HCT116 (cell line): ENCODE measurements around the gene KIF26A. TPM values are rescaled to one million over a fixed set of nuclear protein-coding genes. Genes with fewer than 3 reads are reported as not detected.
A peak's percentile ranks its signal among the peaks of the same experiment; 100 is the strongest.

Source experiments
- ATAC-seq: fragments of 200-7000 bp; cut with Tn5 transposase; 2 replicates; pipeline ENCODE4 v1.9.1; 2020; ENCODE audit warnings: mild to moderate bottlenecking, moderate library complexity
- BruUV-seq: library from RNA; stranded (reverse); fragments of 400-500 nt; replicated peaks from 2 replicates; lab custom pipeline; 2021; lab: Mats Ljungman, UMichigan
- CTCF ChIA-PET: fragments of 300-600 bp; sonication (Branson Sonifier 250); formaldehyde crosslinking; loops from one replicate; lab custom pipeline; 2021; ENCODE audit warnings: antibody characterized with exemption; lab: Charles Lee
- POLR2A ChIA-PET: fragments of 300-600, 350-600 bp; sonication (Branson Sonifier 250); formaldehyde crosslinking; loops from one replicate; lab custom pipeline; 2021; ENCODE audit warnings: antibody characterized with exemption; lab: Charles Lee
- RAD21 ChIA-PET, 2 experiments: fragments of 300-600 bp; sonication (Branson Sonifier 250); formaldehyde crosslinking; loops; one replicate each; lab custom pipeline; 2023; ENCODE audit warnings: low total read pairs in 2 of 2; ENCODE audit not compliant: uncharacterized antibody in 2 of 2, unreplicated experiment in 2 of 2, low non-redundant PET in 1 of 2; lab: Charles Lee
- DNase-seq: peaks from one replicate; pipeline ENCODE4 v3.0.0-alpha.2; 2010; ENCODE audit warnings: low read depth, low spot score
- H2AFZ ChIP-seq: fragments of 200-600 bp; shearing (Covaris generic), sonication (generic); 2 replicates; pipeline ENCODE4 v1.6.1; 2017; ENCODE audit warnings: low read depth, mixed run types, mixed read lengths, antibody characterized with exemption, low read length; ENCODE audit not compliant: poor library complexity, severe bottlenecking
- H3K27ac ChIP-seq: 2 replicates; pipeline ENCODE4 v1.5.1; 2012; ENCODE audit warnings: low read depth, low read length
- H3K27me3 ChIP-seq: fragments of 200-600 bp; sonication (generic); 2 replicates; pipeline ENCODE4 v1.6.1; 2016; ENCODE audit warnings: mixed run types, low read length, mixed read lengths; ENCODE audit not compliant: insufficient read depth
- H3K36me3 ChIP-seq, 2 experiments: fragments of 200-500 bp in 1 of 2; fragments of 200-600 bp in 1 of 2; sonication (Bioruptor generic) in 1 of 2; sonication (generic) in 1 of 2; 2 replicates each; pipeline versions ENCODE4 v1.5.1 to v1.6.1; 2014 to 2016; ENCODE audit warnings: low read length in 2 of 2, inconsistent platforms in 1 of 2, mixed read lengths in 1 of 2, mixed run types in 1 of 2; ENCODE audit not compliant: insufficient read depth in 2 of 2, control insufficient read depth in 1 of 2
- H3K4me1 ChIP-seq, 2 experiments: fragments of 200-600 bp in 1 of 2; sonication (generic) in 1 of 2; 2 replicates each; pipeline versions ENCODE4 v1.5.1 to v1.6.1; 2012 to 2017; ENCODE audit warnings: low read length in 2 of 2, inconsistent platforms in 1 of 2, mild to moderate bottlenecking in 1 of 2, mixed read lengths in 1 of 2, mixed run types in 1 of 2, moderate library complexity in 1 of 2; ENCODE audit not compliant: insufficient read depth in 2 of 2, control insufficient read depth in 1 of 2
- H3K4me2 ChIP-seq: fragments of 200-600 bp; sonication (generic); 2 replicates; pipeline ENCODE4 v1.6.1; 2017; ENCODE audit warnings: mixed run types, low read length, mixed read lengths
- H3K4me3 ChIP-seq, 2 experiments: fragments of 200-600 bp in 1 of 2; sonication (generic) in 1 of 2; replicated peaks in 1 of 2; 2 replicates each; pipeline ENCODE4 v1.5.1; 2011 to 2016; ENCODE audit warnings: low read length in 2 of 2, control low read depth in 1 of 2, low read depth in 1 of 2, mild to moderate bottlenecking in 1 of 2, mixed read lengths in 1 of 2, mixed run types in 1 of 2
- H3K79me2 ChIP-seq: fragments of 200-600 bp; sonication (generic); 2 replicates; pipeline ENCODE4 v1.6.1; 2017; ENCODE audit warnings: mild to moderate bottlenecking, mixed run types, low read length, moderate library complexity, mixed read lengths; ENCODE audit not compliant: insufficient read depth
- H3K9ac ChIP-seq: fragments of 200-600 bp; sonication (generic); 2 replicates; pipeline ENCODE4 v1.6.1; 2016; ENCODE audit warnings: low read length, mixed read lengths
- H3K9me2 ChIP-seq: fragments of 200-600 bp; sonication (generic), shearing (Covaris generic); 2 replicates; pipeline ENCODE4 v1.6.1; 2017; ENCODE audit warnings: mixed run types, mild to moderate bottlenecking, moderate library complexity; ENCODE audit not compliant: insufficient read depth
- H3K9me3 ChIP-seq, 2 experiments: fragments of 200-500 bp in 1 of 2; fragments of 200-600 bp in 1 of 2; sonication (Bioruptor generic) in 1 of 2; sonication (generic) in 1 of 2; 2 replicates each; pipeline ENCODE4 v1.6.1; 2014 to 2017; ENCODE audit warnings: low read length in 2 of 2, mixed read lengths in 2 of 2, inconsistent platforms in 1 of 2, low read depth in 1 of 2, mild to moderate bottlenecking in 1 of 2, mixed run types in 1 of 2, moderate library complexity in 1 of 2; ENCODE audit not compliant: control insufficient read depth in 1 of 2, insufficient read depth in 1 of 2
- H4K20me1 ChIP-seq: fragments of 200-600 bp; sonication (generic), shearing (Covaris generic); 2 replicates; pipeline ENCODE4 v1.6.1; 2017; ENCODE audit warnings: mixed run types, mild to moderate bottlenecking, moderate library complexity; ENCODE audit not compliant: insufficient read depth
- ELF1 ChIP-seq: IDR thresholded peaks from 2 replicates; pipeline ENCODE4 v1.6.1; 2012; ENCODE audit warnings: low read depth, borderline replicate concordance
- RAD21 ChIP-seq: IDR thresholded peaks from 2 replicates; pipeline ENCODE4 v1.6.1; 2012; ENCODE audit warnings: low read depth, mild to moderate bottlenecking
- intact Hi-C: fragments of 100-400 bp; cut with micrococcal nuclease; formaldehyde crosslinking; loops from 2 replicates; pipeline ENCODE4 v1.10.0; 2022
- total RNA-seq: library from RNA; stranded (reverse); gene quantifications from one replicate; pipeline ENCODE4 v1.2.1, GENCODE V29; 2021; ENCODE audit not compliant: unreplicated experiment
- TF ChIP-seq, protein P1 (sequence below), 3 experiments: fragments of 200-600 bp in 1 of 3; sonication (generic) in 1 of 3; IDR thresholded peaks in 2 of 3; conservative IDR thresholded peaks in 1 of 3; 2 replicates each; pipeline ENCODE4 v1.5.1; 2012 to 2017; ENCODE audit warnings: low read depth in 2 of 3, low read length in 2 of 3, antibody characterized with exemption in 1 of 3, borderline replicate concordance in 1 of 3, control low read depth in 1 of 3, mild to moderate bottlenecking in 1 of 3, mixed read lengths in 1 of 3, mixed run types in 1 of 3, moderate library complexity in 1 of 3; ENCODE audit not compliant: insufficient read depth in 1 of 3

KIF26A gene
- total RNA-seq, 1 experiment from 2014 or later = 10.2 TPM

DNA sequence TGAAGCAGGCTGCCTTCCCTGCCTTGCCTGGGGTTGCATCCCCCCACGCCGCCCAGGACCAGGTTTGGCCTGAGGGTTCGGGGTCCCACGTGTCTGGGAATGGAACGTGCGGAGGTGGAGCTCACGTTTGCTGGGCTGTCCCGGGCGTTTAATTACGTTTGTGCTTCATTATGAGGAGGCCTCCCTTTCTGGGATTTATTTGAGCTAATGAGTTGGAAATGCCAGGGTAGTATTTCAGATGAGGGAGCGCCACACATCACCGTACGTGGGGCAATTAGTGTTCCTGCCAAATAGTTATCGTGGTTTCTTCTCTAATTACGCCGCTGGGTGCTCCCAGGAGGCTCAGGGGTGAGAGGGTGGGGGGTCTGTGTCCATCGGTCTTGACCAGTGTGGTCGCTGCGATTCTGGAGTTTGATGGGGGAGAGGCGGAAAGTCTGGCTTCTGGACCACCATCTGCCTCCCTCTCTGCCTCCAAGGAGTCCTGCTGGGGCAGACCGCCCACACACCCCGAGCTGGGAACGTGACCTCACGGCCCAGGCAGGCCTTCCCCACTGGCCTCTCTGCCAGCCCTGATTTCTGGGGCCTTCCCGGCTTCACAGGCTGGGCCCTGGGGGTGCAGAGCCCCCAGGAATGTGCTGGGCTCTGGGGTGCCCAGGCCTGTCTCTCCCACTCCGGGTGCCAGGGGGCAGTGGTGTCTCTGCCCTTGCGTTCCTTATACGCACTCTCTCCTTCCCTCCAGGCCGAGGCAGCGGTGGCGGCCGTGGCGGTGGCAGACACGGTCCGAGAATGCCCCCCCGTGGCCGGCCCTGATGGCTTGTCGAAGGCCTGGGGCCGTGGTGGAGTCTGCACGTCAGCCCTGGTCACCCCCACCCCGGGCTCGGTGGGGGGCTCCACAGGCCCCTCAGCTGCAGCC is 18.9 kb downstream of the KIF26A start:
- Histone ChIP-seq H3K9me3 (no peaks in the 10 kb centered on the region), H3K27me3 (no peaks in the 10 kb centered on the region), H3K27ac (no peak overlapping the region), H3K9me2 (no peaks in the 10 kb centered on the region), H3K4me1 (no peaks in the 10 kb centered on the region), H4K20me1 (no peaks in the 10 kb centered on the region), H3K79me2 (no peaks in the 10 kb centered on the region), H3K36me3 (no peaks in the 10 kb centered on the region; a peak in 1 of 4 replicates), H2AFZ (no peak overlapping the region), H3K9ac (no peak overlapping the region), H3K4me3 (no peak overlapping the region), H3K4me2 (no peak overlapping the region)
- ATAC-seq (peak; percentile 50; the same call in 1 of the 2 replicates), DNase-seq (no peak)
- TF ChIP-seq RAD21 (peak; percentile 29; the same call in 1 of the 2 replicates), ELF1 (no peak)
- TF ChIP-seq, protein P1, sequence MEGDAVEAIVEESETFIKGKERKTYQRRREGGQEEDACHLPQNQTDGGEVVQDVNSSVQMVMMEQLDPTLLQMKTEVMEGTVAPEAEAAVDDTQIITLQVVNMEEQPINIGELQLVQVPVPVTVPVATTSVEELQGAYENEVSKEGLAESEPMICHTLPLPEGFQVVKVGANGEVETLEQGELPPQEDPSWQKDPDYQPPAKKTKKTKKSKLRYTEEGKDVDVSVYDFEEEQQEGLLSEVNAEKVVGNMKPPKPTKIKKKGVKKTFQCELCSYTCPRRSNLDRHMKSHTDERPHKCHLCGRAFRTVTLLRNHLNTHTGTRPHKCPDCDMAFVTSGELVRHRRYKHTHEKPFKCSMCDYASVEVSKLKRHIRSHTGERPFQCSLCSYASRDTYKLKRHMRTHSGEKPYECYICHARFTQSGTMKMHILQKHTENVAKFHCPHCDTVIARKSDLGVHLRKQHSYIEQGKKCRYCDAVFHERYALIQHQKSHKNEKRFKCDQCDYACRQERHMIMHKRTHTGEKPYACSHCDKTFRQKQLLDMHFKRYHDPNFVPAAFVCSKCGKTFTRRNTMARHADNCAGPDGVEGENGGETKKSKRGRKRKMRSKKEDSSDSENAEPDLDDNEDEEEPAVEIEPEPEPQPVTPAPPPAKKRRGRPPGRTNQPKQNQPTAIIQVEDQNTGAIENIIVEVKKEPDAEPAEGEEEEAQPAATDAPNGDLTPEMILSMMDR (IDR thresholded peaks at IDR 0.05 in 2 of 3, conservative IDR thresholded peaks at IDR 0.05 in 1 of 3; ENCODE audit: borderline replicate concordance in 1 of 3, insufficient read depth in 1 of 3, low read depth in 2 of 3, low read length in 2 of 3) = peak in 2 of 3 experiments; percentile 10 to 18; a peak in 1 of 6 replicates
- intact Hi-C loops = no loop called here
- ChIA-PET CTCF (no interaction called here), RAD21 (no interaction called here), POLR2A (no interaction called here)
- BruUV-seq = no TSS peak
